Stimulated activated effector memory CD8-positive, alpha-beta T cell treated with anti-CD3 and anti-CD28 coated beads, Interleukin-12 subunit alpha, Interleukin-12 subunit beta, amount 100 ng/mL, for 72 hours (primary cell): ENCODE measurements around the gene PATL1.

ENCODE experiments used
- ATAC-seq: fragments of 150-1000 bp; cut with Tn5 transposase; 2 replicates; pipeline ENCODE4 v1.10.0; 2021
- DNase-seq, 2 donors: peaks; one replicate each; pipeline ENCODE4 v3.0.0; 2021 to 2022; ENCODE audit warnings: low spot score in 2 of 2
- H3K27ac Mint-ChIP-seq: one replicate; pipeline ENCODE4 v1.8.0; 2022; ENCODE audit warnings: mild to moderate bottlenecking, mixed read lengths
- H3K36me3 Mint-ChIP-seq: one replicate; pipeline ENCODE4 v1.8.0; 2022; ENCODE audit warnings: mild to moderate bottlenecking, mixed read lengths
- H3K4me1 Mint-ChIP-seq: one replicate; pipeline ENCODE4 v1.8.0; 2022; ENCODE audit warnings: mixed read lengths
- H3K4me3 Mint-ChIP-seq: one replicate; pipeline ENCODE4 v1.8.0; 2022; ENCODE audit warnings: mild to moderate bottlenecking, mixed read lengths
- H3K9me3 Mint-ChIP-seq: one replicate; pipeline ENCODE4 v1.8.0; 2022; ENCODE audit warnings: mixed read lengths

PATL1 gene

DNA sequence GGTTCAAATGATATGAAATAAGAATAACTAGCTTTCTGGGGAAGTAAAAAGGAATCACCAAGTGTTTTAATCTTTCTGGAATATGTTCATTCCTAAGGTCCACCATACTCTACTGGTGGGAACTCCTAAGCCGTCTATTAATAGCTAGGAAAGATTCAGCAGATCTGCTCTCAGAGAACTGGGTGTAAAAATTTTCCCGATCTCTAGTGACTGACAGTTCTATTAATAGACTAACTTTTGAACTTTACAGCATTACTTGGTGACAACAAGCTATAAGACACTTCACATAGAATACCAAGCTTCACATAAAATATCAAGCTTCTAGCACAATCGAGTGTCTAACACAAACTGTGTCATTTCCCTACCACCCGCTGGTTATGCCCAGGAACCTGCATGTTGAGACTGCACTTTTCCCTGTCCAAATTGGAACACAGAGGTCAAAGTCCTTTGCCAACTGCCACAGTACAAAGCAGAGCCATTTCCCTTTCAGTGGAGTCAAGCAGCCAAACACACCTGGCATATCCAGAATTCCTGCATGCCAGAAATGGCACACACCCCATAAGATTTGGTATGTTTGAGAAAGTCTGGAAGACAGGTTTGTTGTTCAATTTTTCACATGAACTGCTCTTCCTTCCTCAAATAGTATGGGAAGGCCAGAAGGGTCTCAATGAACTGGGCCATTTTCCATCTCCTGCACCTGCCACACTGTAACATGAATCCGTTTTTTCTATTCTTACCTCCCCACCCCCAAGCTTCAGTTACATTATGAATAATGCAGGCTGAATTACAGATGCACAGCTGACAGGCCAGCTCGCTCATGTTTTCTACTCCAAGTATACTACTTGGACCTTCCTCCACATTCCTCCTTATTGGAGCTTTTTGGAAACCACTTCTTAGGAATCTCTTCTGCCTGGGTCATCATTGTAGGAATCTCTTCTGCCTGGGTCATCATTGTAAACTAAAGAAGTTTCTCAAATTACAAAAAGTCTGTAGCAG lies 57.0 kb downstream of the PATL1 start:
- Mint-ChIP-seq H3K27ac (peak overlapping the region; percentile 70), H3K9me3 (no peaks in the 10 kb centered on the region), H3K4me3 (no peak overlapping the region), H3K36me3 (peaks cover 85% of the 10 kb centered on the region), H3K4me1 (peaks cover 34% of the 10 kb centered on the region)
- ATAC-seq, result no peak
- DNase-seq, result no peak

- DNase-seq (peak in 1 of 2 donors; percentile 53), ATAC-seq (peak; percentile 65)
- H3K4me3 Mint-ChIP-seq, result no peak overlapping the region
- peaks cover 94% of the 10 kb centered on the region for H3K36me3 Mint-ChIP-seq
- peaks cover 40% of the 10 kb centered on the region for H3K4me1 Mint-ChIP-seq
- no peaks in the 10 kb centered on the region for H3K9me3 Mint-ChIP-seq
- H3K27ac Mint-ChIP-seq, result no peak overlapping the region
Measured at GRCh38 chr11:59610289-59610688, 58.5 kb downstream of the PATL1 start.

DNA sequence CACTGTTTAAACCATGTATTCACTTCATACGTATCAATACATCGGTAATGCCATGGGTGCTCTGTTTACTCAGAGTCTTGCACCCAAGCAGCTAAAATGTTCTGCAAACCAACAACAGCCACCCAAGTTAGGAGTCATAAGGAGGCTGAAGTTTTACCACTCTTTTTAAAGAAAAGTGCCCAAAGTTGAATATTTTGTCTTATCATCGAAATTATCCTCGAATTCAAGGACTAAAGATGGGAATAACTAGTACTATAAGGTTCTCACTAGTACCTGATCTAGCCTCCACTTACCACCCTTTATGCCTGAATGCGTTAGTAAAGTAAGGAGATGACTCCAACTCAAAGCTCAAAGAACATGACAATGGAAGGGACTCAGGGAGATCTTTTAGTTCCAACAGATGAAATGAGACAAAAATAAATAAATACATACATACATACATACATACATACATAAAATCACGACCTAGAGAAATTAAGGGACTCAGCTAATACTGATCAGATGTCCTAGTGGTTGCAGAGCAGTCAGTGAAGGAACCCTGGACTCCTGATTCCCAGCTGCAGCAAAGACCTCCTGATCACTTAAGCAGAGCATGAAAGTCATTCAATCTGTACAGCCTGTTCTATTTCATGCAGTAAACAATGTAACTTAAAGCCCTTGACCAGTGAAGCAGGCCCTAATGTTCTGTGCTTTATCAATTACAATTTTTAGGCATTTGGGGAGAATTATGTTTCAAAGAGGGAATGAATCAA lies 61.0 kb downstream of the PATL1 start:
- H3K4me1 Mint-ChIP-seq, result peaks cover 24% of the 10 kb centered on the region
- DNase-seq, result no peak

GRCh38 chr11:59602432-59602831 lies 66.4 kb downstream of the PATL1 start:
- DNase-seq (no peak), ATAC-seq (no peak)
- Mint-ChIP-seq H3K27ac (no peak overlapping the region), H3K9me3 (no peaks in the 10 kb centered on the region), H3K4me3 (no peak overlapping the region), H3K36me3 (peaks cover 100% of the 10 kb centered on the region), H3K4me1 (peaks cover 12% of the 10 kb centered on the region)

More for the DNA sequence above, 61.0 kb downstream of the PATL1 start:
- Mint-ChIP-seq H3K9me3 (no peaks in the 10 kb centered on the region), H3K27ac (no peak overlapping the region), H3K4me3 (no peak overlapping the region), H3K36me3 (peaks cover 96% of the 10 kb centered on the region)
- no peak for ATAC-seq

- peaks cover 100% of the 10 kb centered on the region for H3K36me3 Mint-ChIP-seq
- H3K4me3 Mint-ChIP-seq, result no peak overlapping the region
- no peak overlapping the region for H3K27ac Mint-ChIP-seq
- ATAC-seq, result no peak
- no peaks in the 10 kb centered on the region for H3K9me3 Mint-ChIP-seq
- H3K4me1 Mint-ChIP-seq, result peaks cover 12% of the 10 kb centered on the region
- no peak for DNase-seq
Measured at GRCh38 chr11:59601788-59602187, 67.0 kb downstream of the PATL1 start.

GRCh38 chr11:59600636-59601035 lies 68.2 kb downstream of the PATL1 start:
- Mint-ChIP-seq H3K9me3 (no peaks in the 10 kb centered on the region), H3K4me3 (no peak overlapping the region), H3K4me1 (peaks cover 6% of the 10 kb centered on the region), H3K36me3 (peaks cover 100% of the 10 kb centered on the region), H3K27ac (peak overlapping the region; percentile 58)
- no peak for DNase-seq
- no peak for ATAC-seq

GRCh38 chr11:59600234-59600633 lies 68.6 kb downstream of the PATL1 start:
- Mint-ChIP-seq H3K9me3 (no peaks in the 10 kb centered on the region), H3K4me3 (no peak overlapping the region), H3K4me1 (peaks cover 6% of the 10 kb centered on the region), H3K36me3 (peaks cover 100% of the 10 kb centered on the region), H3K27ac (peak overlapping the region; percentile 58)
- no peak for ATAC-seq
- DNase-seq, result no peak

DNA sequence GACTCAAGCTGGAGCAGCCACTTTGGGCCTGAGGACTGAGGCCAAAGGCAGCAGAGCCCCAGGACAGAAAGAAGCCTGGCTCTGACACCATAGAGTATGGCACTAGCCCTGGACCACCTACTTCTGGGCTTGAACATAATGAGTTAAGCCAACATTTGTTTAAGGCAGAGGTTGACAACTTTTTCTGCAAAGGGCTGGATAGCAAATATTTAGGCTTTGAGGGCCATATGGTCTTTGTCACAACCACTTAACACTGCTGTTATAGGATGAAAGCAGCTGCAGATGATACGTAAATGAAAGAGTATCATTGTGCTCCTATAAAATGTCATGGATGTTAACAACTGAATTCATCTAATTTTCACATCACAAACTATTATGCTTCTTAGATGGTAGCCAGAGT lies 69.9 kb downstream of the PATL1 start:
- H3K36me3 Mint-ChIP-seq, result peaks cover 100% of the 10 kb centered on the region
- DNase-seq (no peak), ATAC-seq (no peak)
- no peak overlapping the region for H3K27ac Mint-ChIP-seq
- no peak overlapping the region for H3K4me3 Mint-ChIP-seq
- H3K4me1 Mint-ChIP-seq, result peaks cover 4% of the 10 kb centered on the region
- H3K9me3 Mint-ChIP-seq, result no peaks in the 10 kb centered on the region
